Measurements from ENCODE around the gene PIM2. TPM values are rescaled to one million over a fixed set of nuclear protein-coding genes. Genes with fewer than 3 reads are reported as not detected.

The PIM2 gene
- total and polyA plus RNA-seq, 9 of the 15 experiments (the other 6 are each of a cell fraction or from before 2014, with no cell fraction given), result 67.6 to 191 (median 108) TPM

GRCh38 chrX:48911412-48912182 lies 7.2 kb downstream of the PIM2 start, which contains the start of gene SLC35A2 (continued):
- no peak for TF ChIP-seq ZNF165 (CRISPR knock-in tag; IDR thresholded peaks at IDR 0.05; ENCODE audit: borderline replicate concordance)
- no peak for TF ChIP-seq CBX5 (IDR thresholded peaks at IDR 0.05; ENCODE audit: borderline replicate concordance, low read depth)
- no peak for TF ChIP-seq NR3C1 (CRISPR knock-in tag; IDR thresholded peaks at IDR 0.05)
- TF ChIP-seq LEF1 (IDR thresholded peaks at IDR 0.05), result no peak; the same call in 1 of the 2 replicates
- TF ChIP-seq BDP1 (IDR thresholded peaks at IDR 0.05; ENCODE audit: insufficient read depth, insufficient read length), result no peak
- TF ChIP-seq NRF1 (conservative IDR thresholded peaks at IDR 0.05 in 1 of 2, IDR thresholded peaks at IDR 0.05 in 1 of 2), result 0 out of 4 replicates have a peak, but pooled peaks of 1 of the 2 experiments have one; percentile 8
- TF ChIP-seq SOX6 (IDR thresholded peaks at IDR 0.05), result no peak
- peak; percentile 49 for TF ChIP-seq RFX7 (CRISPR knock-in tag; IDR thresholded peaks at IDR 0.05)
- peak; percentile 77 for TF ChIP-seq GABPB2 (CRISPR knock-in tag; conservative IDR thresholded peaks at IDR 0.05)
- no peak for TF ChIP-seq ZFP91 (CRISPR knock-in tag; IDR thresholded peaks at IDR 0.05)
- TF ChIP-seq ZNF184 (CRISPR knock-in tag; IDR thresholded peaks at IDR 0.05), result no peak
- TF ChIP-seq, protein P1, sequence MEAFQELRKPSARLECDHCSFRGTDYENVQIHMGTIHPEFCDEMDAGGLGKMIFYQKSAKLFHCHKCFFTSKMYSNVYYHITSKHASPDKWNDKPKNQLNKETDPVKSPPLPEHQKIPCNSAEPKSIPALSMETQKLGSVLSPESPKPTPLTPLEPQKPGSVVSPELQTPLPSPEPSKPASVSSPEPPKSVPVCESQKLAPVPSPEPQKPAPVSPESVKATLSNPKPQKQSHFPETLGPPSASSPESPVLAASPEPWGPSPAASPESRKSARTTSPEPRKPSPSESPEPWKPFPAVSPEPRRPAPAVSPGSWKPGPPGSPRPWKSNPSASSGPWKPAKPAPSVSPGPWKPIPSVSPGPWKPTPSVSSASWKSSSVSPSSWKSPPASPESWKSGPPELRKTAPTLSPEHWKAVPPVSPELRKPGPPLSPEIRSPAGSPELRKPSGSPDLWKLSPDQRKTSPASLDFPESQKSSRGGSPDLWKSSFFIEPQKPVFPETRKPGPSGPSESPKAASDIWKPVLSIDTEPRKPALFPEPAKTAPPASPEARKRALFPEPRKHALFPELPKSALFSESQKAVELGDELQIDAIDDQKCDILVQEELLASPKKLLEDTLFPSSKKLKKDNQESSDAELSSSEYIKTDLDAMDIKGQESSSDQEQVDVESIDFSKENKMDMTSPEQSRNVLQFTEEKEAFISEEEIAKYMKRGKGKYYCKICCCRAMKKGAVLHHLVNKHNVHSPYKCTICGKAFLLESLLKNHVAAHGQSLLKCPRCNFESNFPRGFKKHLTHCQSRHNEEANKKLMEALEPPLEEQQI (IDR thresholded peaks at IDR 0.05), result no peak
- TF ChIP-seq KLF10 (CRISPR knock-in tag; IDR thresholded peaks at IDR 0.05), result 0 out of 2 replicates have a peak, but pooled peaks have one; percentile 3
- TF ChIP-seq, protein P2, sequence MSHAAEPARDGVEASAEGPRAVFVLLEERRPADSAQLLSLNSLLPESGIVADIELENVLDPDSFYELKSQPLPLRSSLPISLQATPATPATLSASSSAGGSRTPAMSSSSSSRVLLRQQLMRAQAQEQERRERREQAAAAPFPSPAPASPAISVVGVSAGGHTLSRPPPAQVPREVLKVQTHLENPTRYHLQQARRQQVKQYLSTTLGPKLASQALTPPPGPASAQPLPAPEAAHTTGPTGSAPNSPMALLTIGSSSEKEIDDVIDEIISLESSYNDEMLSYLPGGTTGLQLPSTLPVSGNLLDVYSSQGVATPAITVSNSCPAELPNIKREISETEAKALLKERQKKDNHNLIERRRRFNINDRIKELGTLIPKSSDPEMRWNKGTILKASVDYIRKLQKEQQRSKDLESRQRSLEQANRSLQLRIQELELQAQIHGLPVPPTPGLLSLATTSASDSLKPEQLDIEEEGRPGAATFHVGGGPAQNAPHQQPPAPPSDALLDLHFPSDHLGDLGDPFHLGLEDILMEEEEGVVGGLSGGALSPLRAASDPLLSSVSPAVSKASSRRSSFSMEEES (CRISPR knock-in tag; IDR thresholded peaks at IDR 0.05), result no peak
- TF ChIP-seq, protein P3, sequence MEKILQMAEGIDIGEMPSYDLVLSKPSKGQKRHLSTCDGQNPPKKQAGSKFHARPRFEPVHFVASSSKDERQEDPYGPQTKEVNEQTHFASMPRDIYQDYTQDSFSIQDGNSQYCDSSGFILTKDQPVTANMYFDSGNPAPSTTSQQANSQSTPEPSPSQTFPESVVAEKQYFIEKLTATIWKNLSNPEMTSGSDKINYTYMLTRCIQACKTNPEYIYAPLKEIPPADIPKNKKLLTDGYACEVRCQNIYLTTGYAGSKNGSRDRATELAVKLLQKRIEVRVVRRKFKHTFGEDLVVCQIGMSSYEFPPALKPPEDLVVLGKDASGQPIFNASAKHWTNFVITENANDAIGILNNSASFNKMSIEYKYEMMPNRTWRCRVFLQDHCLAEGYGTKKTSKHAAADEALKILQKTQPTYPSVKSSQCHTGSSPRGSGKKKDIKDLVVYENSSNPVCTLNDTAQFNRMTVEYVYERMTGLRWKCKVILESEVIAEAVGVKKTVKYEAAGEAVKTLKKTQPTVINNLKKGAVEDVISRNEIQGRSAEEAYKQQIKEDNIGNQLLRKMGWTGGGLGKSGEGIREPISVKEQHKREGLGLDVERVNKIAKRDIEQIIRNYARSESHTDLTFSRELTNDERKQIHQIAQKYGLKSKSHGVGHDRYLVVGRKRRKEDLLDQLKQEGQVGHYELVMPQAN (IDR thresholded peaks at IDR 0.05; ENCODE audit: borderline replicate concordance), result peak; percentile 95
- TF ChIP-seq FOXK2 (conservative IDR thresholded peaks at IDR 0.05 in 1 of 2, IDR thresholded peaks at IDR 0.05 in 1 of 2; ENCODE audit: low read depth in 2 of 2), result 0 out of 4 replicates have a peak, but pooled peaks have one; percentile 27 to 56
- peak; percentile 85 for TF ChIP-seq POLR2A (conservative IDR thresholded peaks at IDR 0.05)
- no peak for TF ChIP-seq ZNF79 (CRISPR knock-in tag; IDR thresholded peaks at IDR 0.05; ENCODE audit: low read depth)
- no peak for TF ChIP-seq ZNF644 (tag; IDR thresholded peaks at IDR 0.05; ENCODE audit: low read depth)

Measured in K562 (cell line).